Measurements from ENCODE around the gene CYP26C1. TPM values are rescaled to one million over a fixed set of nuclear protein-coding genes. Genes with fewer than 3 reads are reported as not detected.
"Not testable (repeated sequence)": the region's sequence is repeated elsewhere in the genome, so short reads cannot be mapped to it uniquely, and the experiment has no call there.

Gene CYP26C1
- total and polyA plus RNA-seq, 5 donors from 2014 or later, result not detected

- Mint-ChIP-seq H3K4me1 (no peaks in the 10 kb centered on the region), H3K36me3 (no peaks in the 10 kb centered on the region), H3K27ac (no peak overlapping the region), H3K4me3 (no peak overlapping the region), H3K27me3 (peaks cover 9% of the 10 kb centered on the region), H3K9me3 (peaks cover 0 to 2% (median 0%) of the 10 kb centered on the region in 7 donors)
- Histone ChIP-seq H3K4me3 (ENCODE audit: low read depth, low read length) (no peak overlapping the region), H3K27me3 (ENCODE audit: control insufficient read depth, insufficient read depth, low read length) (no peaks in the 10 kb centered on the region), H3K4me1 (ENCODE audit: control insufficient read depth, insufficient read depth, low read length, poor library complexity, severe bottlenecking) (no peaks in the 10 kb centered on the region), H3K36me3 (ENCODE audit: control insufficient read depth, insufficient read depth, low read length) (no peaks in the 10 kb centered on the region), H3K9me3 (ENCODE audit: control insufficient read depth in 2 of 2, low read length in 2 of 2) (no peaks in the 10 kb centered on the region), H3K27ac (ENCODE audit: insufficient read depth, low read length, poor library complexity, severe bottlenecking) (no peak overlapping the region)
- ATAC-seq (ENCODE audit: low read depth in 2 of 2), result no peak
- no peak for DNase-seq
Measured at GRCh38 chr10:93096901-93097300, 36.3 kb downstream of the CYP26C1 start.

GRCh38 chr10:93097386-93097785 is 36.8 kb downstream of the CYP26C1 start:
- H3K9me3 ChIP-seq (ENCODE audit: control insufficient read depth in 2 of 2, low read length in 2 of 2), result no peaks in the 10 kb centered on the region
- no peak overlapping the region for H3K27ac ChIP-seq (ENCODE audit: insufficient read depth, low read length, poor library complexity, severe bottlenecking)
- H3K27me3 ChIP-seq (ENCODE audit: control insufficient read depth, insufficient read depth, low read length), result no peaks in the 10 kb centered on the region
- peak overlapping the region in 1 of 3 donors; percentile 82 for H3K27ac Mint-ChIP-seq
- no peaks in the 10 kb centered on the region for H3K4me1 ChIP-seq (ENCODE audit: control insufficient read depth, insufficient read depth, low read length, poor library complexity, severe bottlenecking)
- H3K4me3 Mint-ChIP-seq, result no peak overlapping the region
- peaks cover 14% of the 10 kb centered on the region for H3K27me3 Mint-ChIP-seq
- H3K4me3 ChIP-seq (ENCODE audit: low read depth, low read length), result no peak overlapping the region
- no peaks in the 10 kb centered on the region for H3K36me3 Mint-ChIP-seq
- ATAC-seq (ENCODE audit: low read depth in 2 of 2) (no peak), DNase-seq (no peak)
- H3K36me3 ChIP-seq (ENCODE audit: control insufficient read depth, insufficient read depth, low read length), result no peaks in the 10 kb centered on the region
- no peaks in the 10 kb centered on the region for H3K4me1 Mint-ChIP-seq
- peaks cover 0 to 2% (median 0%) of the 10 kb centered on the region in 7 donors for H3K9me3 Mint-ChIP-seq

GRCh38 chr10:93098816-93099215 is 38.2 kb downstream of the CYP26C1 start:
- no peak for ATAC-seq (ENCODE audit: low read depth in 2 of 2)
- Mint-ChIP-seq H3K27ac (no peak overlapping the region), H3K9me3 (peaks cover 0 to 2% (median 0%) of the 10 kb centered on the region in 7 donors)

GRCh38 chr10:93099670-93100069 is 39.1 kb downstream of the CYP26C1 start:
- ATAC-seq (ENCODE audit: low read depth in 2 of 2) (no peak), DNase-seq (no peak)
- peaks cover 29% of the 10 kb centered on the region for H3K27me3 Mint-ChIP-seq
- no peaks in the 10 kb centered on the region for H3K4me1 Mint-ChIP-seq
- peaks cover 0 to 6% (median 2%) of the 10 kb centered on the region in 7 donors for H3K9me3 Mint-ChIP-seq
- Histone ChIP-seq H3K9me3 (ENCODE audit: control insufficient read depth in 2 of 2, low read length in 2 of 2) (peaks cover 3 to 4% of the 10 kb centered on the region in 2 experiments), H3K27me3 (ENCODE audit: control insufficient read depth, insufficient read depth, low read length) (no peaks in the 10 kb centered on the region), H3K27ac (ENCODE audit: insufficient read depth, low read length, poor library complexity, severe bottlenecking) (no peak overlapping the region), H3K36me3 (ENCODE audit: control insufficient read depth, insufficient read depth, low read length) (no peaks in the 10 kb centered on the region), H3K4me3 (ENCODE audit: low read depth, low read length) (no peak overlapping the region), H3K4me1 (ENCODE audit: control insufficient read depth, insufficient read depth, low read length, poor library complexity, severe bottlenecking) (no peaks in the 10 kb centered on the region)
- no peaks in the 10 kb centered on the region for H3K36me3 Mint-ChIP-seq
- no peak overlapping the region for H3K27ac Mint-ChIP-seq
- no peak overlapping the region for H3K4me3 Mint-ChIP-seq

More at GRCh38 chr10:93098816-93099215, 38.2 kb downstream of the CYP26C1 start:
- Histone ChIP-seq H3K4me3 (ENCODE audit: low read depth, low read length) (no peak overlapping the region), H3K27ac (ENCODE audit: insufficient read depth, low read length, poor library complexity, severe bottlenecking) (no peak overlapping the region), H3K27me3 (ENCODE audit: control insufficient read depth, insufficient read depth, low read length) (no peaks in the 10 kb centered on the region), H3K9me3 (ENCODE audit: control insufficient read depth in 2 of 2, low read length in 2 of 2) (peaks cover under 1% of the 10 kb centered on the region in 2 experiments), H3K4me1 (ENCODE audit: control insufficient read depth, insufficient read depth, low read length, poor library complexity, severe bottlenecking) (no peaks in the 10 kb centered on the region), H3K36me3 (ENCODE audit: control insufficient read depth, insufficient read depth, low read length) (no peaks in the 10 kb centered on the region)
- no peaks in the 10 kb centered on the region for H3K36me3 Mint-ChIP-seq
- peaks cover 24% of the 10 kb centered on the region for H3K27me3 Mint-ChIP-seq
- no peak overlapping the region for H3K4me3 Mint-ChIP-seq
- no peak for DNase-seq
- no peaks in the 10 kb centered on the region for H3K4me1 Mint-ChIP-seq

- H3K4me1 Mint-ChIP-seq; DNase-seq; H3K27me3 ChIP-seq (ENCODE audit: control insufficient read depth, insufficient read depth, low read length); H3K9me3 Mint-ChIP-seq; H3K36me3 Mint-ChIP-seq; H3K27ac ChIP-seq (ENCODE audit: insufficient read depth, low read length, poor library complexity, severe bottlenecking); ATAC-seq (ENCODE audit: low read depth in 2 of 2); H3K4me1 ChIP-seq (ENCODE audit: control insufficient read depth, insufficient read depth, low read length, poor library complexity, severe bottlenecking); H3K9me3 ChIP-seq (ENCODE audit: control insufficient read depth in 2 of 2, low read length in 2 of 2); H3K4me3 ChIP-seq (ENCODE audit: low read depth, low read length); H3K4me3 Mint-ChIP-seq; H3K36me3 ChIP-seq (ENCODE audit: control insufficient read depth, insufficient read depth, low read length): not testable (repeated sequence)
- Mint-ChIP-seq H3K27me3 (peaks cover 30% of the 10 kb centered on the region), H3K27ac (peak overlapping the region in 1 of 3 donors; percentile 86)
Measured at GRCh38 chr10:93101148-93101547, 40.5 kb downstream of the CYP26C1 start.

DNA sequence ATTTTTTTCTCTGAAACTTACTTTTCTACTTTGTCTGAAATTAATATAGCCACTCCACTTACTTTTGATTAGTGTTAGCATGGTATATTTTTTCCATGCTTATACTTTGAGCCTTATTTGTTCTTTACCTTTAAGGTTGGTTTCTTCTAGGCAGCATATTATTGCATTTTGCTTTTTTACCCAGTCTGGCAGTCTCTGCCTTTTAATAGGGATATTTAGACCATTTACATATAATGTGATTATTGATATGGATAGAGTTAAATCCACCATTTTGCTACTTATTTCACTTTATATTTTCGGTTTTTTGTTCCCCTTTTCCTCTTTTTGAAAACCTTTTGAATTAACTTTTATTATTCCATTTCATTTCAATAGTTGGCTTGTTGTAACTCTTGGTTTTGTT is 43.4 kb downstream of the CYP26C1 start:
- H3K36me3 ChIP-seq (ENCODE audit: control insufficient read depth, insufficient read depth, low read length), result no peaks in the 10 kb centered on the region
- H3K27ac Mint-ChIP-seq, result no peak overlapping the region
- no peak overlapping the region for H3K4me3 Mint-ChIP-seq
- peaks cover 2% of the 10 kb centered on the region for H3K27me3 ChIP-seq (ENCODE audit: control insufficient read depth, insufficient read depth, low read length)
- no peaks in the 10 kb centered on the region for H3K36me3 Mint-ChIP-seq
- H3K4me1 Mint-ChIP-seq, result no peaks in the 10 kb centered on the region
- peaks cover 25% of the 10 kb centered on the region for H3K27me3 Mint-ChIP-seq
- no peaks in the 10 kb centered on the region for H3K4me1 ChIP-seq (ENCODE audit: control insufficient read depth, insufficient read depth, low read length, poor library complexity, severe bottlenecking)
- peaks cover 0 to 6% (median 2%) of the 10 kb centered on the region in 7 donors for H3K9me3 Mint-ChIP-seq
- ATAC-seq (ENCODE audit: low read depth in 2 of 2), result no peak
- no peak for DNase-seq
- peaks cover 3 to 4% of the 10 kb centered on the region in 2 experiments for H3K9me3 ChIP-seq (ENCODE audit: control insufficient read depth in 2 of 2, low read length in 2 of 2)
- no peak overlapping the region for H3K27ac ChIP-seq (ENCODE audit: insufficient read depth, low read length, poor library complexity, severe bottlenecking)
- H3K4me3 ChIP-seq (ENCODE audit: low read depth, low read length), result no peak overlapping the region

- Mint-ChIP-seq H3K36me3 (no peaks in the 10 kb centered on the region), H3K27ac (no peak overlapping the region), H3K4me3 (no peak overlapping the region), H3K27me3 (peaks cover 27% of the 10 kb centered on the region), H3K4me1 (no peaks in the 10 kb centered on the region), H3K9me3 (peaks cover 0 to 6% (median 1%) of the 10 kb centered on the region in 7 donors)
- no peak overlapping the region for H3K4me3 ChIP-seq (ENCODE audit: low read depth, low read length)
- H3K4me1 ChIP-seq (ENCODE audit: control insufficient read depth, insufficient read depth, low read length, poor library complexity, severe bottlenecking), result no peaks in the 10 kb centered on the region
- no peaks in the 10 kb centered on the region for H3K36me3 ChIP-seq (ENCODE audit: control insufficient read depth, insufficient read depth, low read length)
- DNase-seq, result no peak
- peaks cover 2% of the 10 kb centered on the region for H3K27me3 ChIP-seq (ENCODE audit: control insufficient read depth, insufficient read depth, low read length)
- ATAC-seq (ENCODE audit: low read depth in 2 of 2), result no peak
- H3K9me3 ChIP-seq (ENCODE audit: control insufficient read depth in 2 of 2, low read length in 2 of 2), result peaks cover 3 to 4% of the 10 kb centered on the region in 2 experiments
- H3K27ac ChIP-seq (ENCODE audit: insufficient read depth, low read length, poor library complexity, severe bottlenecking), result no peak overlapping the region
Measured at GRCh38 chr10:93106631-93107072, 46.1 kb downstream of the CYP26C1 start.

DNA sequence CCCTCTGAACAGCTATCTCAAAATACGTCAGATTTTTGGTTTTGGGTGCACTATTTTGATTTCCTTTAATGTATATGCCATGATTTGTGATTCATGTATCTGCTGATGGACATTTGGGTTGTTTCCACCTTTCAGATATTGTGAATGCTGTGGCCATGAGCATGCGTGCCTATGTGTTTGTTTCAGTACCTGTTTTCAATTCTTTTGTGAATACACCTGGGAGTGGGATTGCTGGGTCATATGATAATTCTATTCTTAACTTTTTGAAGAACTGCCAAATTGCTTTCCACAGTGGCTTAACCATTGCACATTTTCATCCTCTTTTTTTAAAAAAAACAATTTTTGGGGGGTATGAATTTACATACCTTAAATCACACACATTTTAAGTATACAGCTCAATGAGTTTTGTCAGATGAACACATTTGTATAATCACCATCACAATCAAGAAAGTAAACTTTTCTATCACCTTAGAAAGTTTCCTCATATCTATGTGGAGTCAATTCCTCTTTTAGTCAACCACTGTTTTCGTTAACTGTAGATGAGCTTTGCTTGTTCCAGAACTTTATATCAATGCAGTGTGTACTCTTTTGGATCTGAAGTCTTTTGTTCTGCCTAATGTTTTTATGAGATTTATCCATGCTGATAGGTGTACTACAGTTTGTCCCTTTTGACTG is 50.0 kb downstream of the CYP26C1 start:
- H3K27ac ChIP-seq (ENCODE audit: insufficient read depth, low read length, poor library complexity, severe bottlenecking), result no peak overlapping the region

More for the DNA sequence above, 50.0 kb downstream of the CYP26C1 start:
- H3K9me3 ChIP-seq (ENCODE audit: control insufficient read depth in 2 of 2, low read length in 2 of 2), result no peaks in the 10 kb centered on the region
- Mint-ChIP-seq H3K36me3 (no peaks in the 10 kb centered on the region), H3K27ac (no peak overlapping the region), H3K27me3 (peaks cover 16% of the 10 kb centered on the region), H3K4me3 (no peak overlapping the region), H3K4me1 (peaks cover 0 to 10% (median under 1%) of the 10 kb centered on the region in 4 donors), H3K9me3 (peaks cover 0 to 2% (median 0%) of the 10 kb centered on the region in 7 donors)
- ATAC-seq (ENCODE audit: low read depth in 2 of 2), result no peak
- no peaks in the 10 kb centered on the region for H3K36me3 ChIP-seq (ENCODE audit: control insufficient read depth, insufficient read depth, low read length)
- no peak for DNase-seq
- peaks cover 6% of the 10 kb centered on the region for H3K4me1 ChIP-seq (ENCODE audit: control insufficient read depth, insufficient read depth, low read length, poor library complexity, severe bottlenecking)
- H3K4me3 ChIP-seq (ENCODE audit: low read depth, low read length), result no peak overlapping the region
- H3K27me3 ChIP-seq (ENCODE audit: control insufficient read depth, insufficient read depth, low read length), result peaks cover 5% of the 10 kb centered on the region

Measured in CD4-positive, CD25-positive, alpha-beta regulatory T cell (primary cell).